Transverse colon (tissue), 3 donors: ENCODE results near the gene TENM4.

Source experiments
- EP300 ChIP-seq: sonication (generic); formaldehyde crosslinking; IDR thresholded peaks from one replicate; pipeline ENCODE4 v1.6.1; 2017; ENCODE audit warnings: antibody characterized with exemption, low read depth
- POLR2A ChIP-seq: fragments of 450-650 bp; IDR thresholded peaks from one replicate; pipeline ENCODE4 v1.6.1; 2016; ENCODE audit warnings: antibody characterized with exemption, mild to moderate bottlenecking, moderate library complexity
- TF ChIP-seq, protein P1 (sequence below), 5 experiments: fragments of 200-600 bp in 3 of 5; fragments of 450-650 bp in 2 of 5; sonication (generic) in 3 of 5; IDR thresholded peaks; 1 replicate in 2 of 5; 2 replicates in 3 of 5; pipeline ENCODE4 v1.5.1; 2016 to 2017; ENCODE audit warnings: antibody characterized with exemption in 5 of 5, inconsistent platforms in 3 of 5, mild to moderate bottlenecking in 2 of 5, moderate library complexity in 1 of 5

- TF ChIP-seq, protein P1, sequence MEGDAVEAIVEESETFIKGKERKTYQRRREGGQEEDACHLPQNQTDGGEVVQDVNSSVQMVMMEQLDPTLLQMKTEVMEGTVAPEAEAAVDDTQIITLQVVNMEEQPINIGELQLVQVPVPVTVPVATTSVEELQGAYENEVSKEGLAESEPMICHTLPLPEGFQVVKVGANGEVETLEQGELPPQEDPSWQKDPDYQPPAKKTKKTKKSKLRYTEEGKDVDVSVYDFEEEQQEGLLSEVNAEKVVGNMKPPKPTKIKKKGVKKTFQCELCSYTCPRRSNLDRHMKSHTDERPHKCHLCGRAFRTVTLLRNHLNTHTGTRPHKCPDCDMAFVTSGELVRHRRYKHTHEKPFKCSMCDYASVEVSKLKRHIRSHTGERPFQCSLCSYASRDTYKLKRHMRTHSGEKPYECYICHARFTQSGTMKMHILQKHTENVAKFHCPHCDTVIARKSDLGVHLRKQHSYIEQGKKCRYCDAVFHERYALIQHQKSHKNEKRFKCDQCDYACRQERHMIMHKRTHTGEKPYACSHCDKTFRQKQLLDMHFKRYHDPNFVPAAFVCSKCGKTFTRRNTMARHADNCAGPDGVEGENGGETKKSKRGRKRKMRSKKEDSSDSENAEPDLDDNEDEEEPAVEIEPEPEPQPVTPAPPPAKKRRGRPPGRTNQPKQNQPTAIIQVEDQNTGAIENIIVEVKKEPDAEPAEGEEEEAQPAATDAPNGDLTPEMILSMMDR (IDR thresholded peaks at IDR 0.05), result no peak
- TF ChIP-seq POLR2A (no peak), EP300 (no peak)
These were observed 327.7 kb downstream of the TENM4 start for GRCh38 chr11:79113054-79113690.
